Neural cell (in vitro differentiated cells): ENCODE data around the gene NPSR1.

ENCODE experiments used
- EZH2 ChIP-seq: fragments of 200-600, 300-800 bp; shearing (Covaris generic), sonication (generic); IDR thresholded peaks from 2 replicates; pipeline ENCODE4 v1.6.1; 2014; ENCODE audit warnings: antibody characterized with exemption, low read length, borderline replicate concordance, mild to moderate bottlenecking; ENCODE audit not compliant: insufficient read depth, poor library complexity, severe bottlenecking
- MXI1 ChIP-seq: fragments of 450-650 bp; conservative IDR thresholded peaks from 2 replicates; pipeline ENCODE4 v1.6.1; 2014; ENCODE audit warnings: antibody characterized with exemption, mild to moderate bottlenecking; ENCODE audit not compliant: poor library complexity, severe bottlenecking
- RAD21 ChIP-seq: fragments of 450-650 bp; conservative IDR thresholded peaks from 2 replicates; pipeline ENCODE4 v1.6.1; 2014; ENCODE audit warnings: antibody characterized with exemption, mild to moderate bottlenecking, moderate library complexity
- REST ChIP-seq: IDR thresholded peaks from 2 replicates; pipeline ENCODE4 v1.6.1; 2012; ENCODE audit warnings: borderline replicate concordance
- TAF1 ChIP-seq: IDR thresholded peaks from 2 replicates; pipeline ENCODE4 v1.6.1; 2012; ENCODE audit warnings: low read depth
- TF ChIP-seq, protein P1 (sequence below): fragments of 450-650 bp; IDR thresholded peaks from 2 replicates; pipeline ENCODE4 v1.5.1; 2014; ENCODE audit warnings: antibody characterized with exemption, mild to moderate bottlenecking, moderate library complexity; ENCODE audit not compliant: poor library complexity, severe bottlenecking

GRCh38 chr7:34655384-34655783, 2.6 kb upstream of the NPSR1 start:
- TF ChIP-seq, protein P1, sequence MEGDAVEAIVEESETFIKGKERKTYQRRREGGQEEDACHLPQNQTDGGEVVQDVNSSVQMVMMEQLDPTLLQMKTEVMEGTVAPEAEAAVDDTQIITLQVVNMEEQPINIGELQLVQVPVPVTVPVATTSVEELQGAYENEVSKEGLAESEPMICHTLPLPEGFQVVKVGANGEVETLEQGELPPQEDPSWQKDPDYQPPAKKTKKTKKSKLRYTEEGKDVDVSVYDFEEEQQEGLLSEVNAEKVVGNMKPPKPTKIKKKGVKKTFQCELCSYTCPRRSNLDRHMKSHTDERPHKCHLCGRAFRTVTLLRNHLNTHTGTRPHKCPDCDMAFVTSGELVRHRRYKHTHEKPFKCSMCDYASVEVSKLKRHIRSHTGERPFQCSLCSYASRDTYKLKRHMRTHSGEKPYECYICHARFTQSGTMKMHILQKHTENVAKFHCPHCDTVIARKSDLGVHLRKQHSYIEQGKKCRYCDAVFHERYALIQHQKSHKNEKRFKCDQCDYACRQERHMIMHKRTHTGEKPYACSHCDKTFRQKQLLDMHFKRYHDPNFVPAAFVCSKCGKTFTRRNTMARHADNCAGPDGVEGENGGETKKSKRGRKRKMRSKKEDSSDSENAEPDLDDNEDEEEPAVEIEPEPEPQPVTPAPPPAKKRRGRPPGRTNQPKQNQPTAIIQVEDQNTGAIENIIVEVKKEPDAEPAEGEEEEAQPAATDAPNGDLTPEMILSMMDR = no peak
- no peak for TF ChIP-seq EZH2
- TF ChIP-seq RAD21 = no peak
- no peak for TF ChIP-seq REST
- no peak for TF ChIP-seq MXI1
- TF ChIP-seq TAF1 = no peak
